Keratinocyte (primary cell): Measurements from ENCODE around the gene TMEM119.

Experiments
- EZH2 ChIP-seq: IDR thresholded peaks from one replicate; pipeline ENCODE4 v1.6.1; 2012; ENCODE audit warnings: inconsistent platforms, mild to moderate bottlenecking, low read length, moderate library complexity
- TF ChIP-seq, protein P1 (sequence below), 3 experiments: IDR thresholded peaks in 1 of 3; conservative IDR thresholded peaks in 1 of 3; optimal IDR thresholded peaks in 1 of 3; 2 replicates in 2 of 3; 3 replicates in 1 of 3; pipeline versions ENCODE3 to v1.5.1; 2011; ENCODE audit warnings: low read length in 3 of 3, mild to moderate bottlenecking in 3 of 3, moderate library complexity in 2 of 3, control low read depth in 1 of 3, inconsistent platforms in 1 of 3; ENCODE audit not compliant: insufficient read depth in 2 of 3; ENCODE audit errors: extremely low read depth in 1 of 3

DNA sequence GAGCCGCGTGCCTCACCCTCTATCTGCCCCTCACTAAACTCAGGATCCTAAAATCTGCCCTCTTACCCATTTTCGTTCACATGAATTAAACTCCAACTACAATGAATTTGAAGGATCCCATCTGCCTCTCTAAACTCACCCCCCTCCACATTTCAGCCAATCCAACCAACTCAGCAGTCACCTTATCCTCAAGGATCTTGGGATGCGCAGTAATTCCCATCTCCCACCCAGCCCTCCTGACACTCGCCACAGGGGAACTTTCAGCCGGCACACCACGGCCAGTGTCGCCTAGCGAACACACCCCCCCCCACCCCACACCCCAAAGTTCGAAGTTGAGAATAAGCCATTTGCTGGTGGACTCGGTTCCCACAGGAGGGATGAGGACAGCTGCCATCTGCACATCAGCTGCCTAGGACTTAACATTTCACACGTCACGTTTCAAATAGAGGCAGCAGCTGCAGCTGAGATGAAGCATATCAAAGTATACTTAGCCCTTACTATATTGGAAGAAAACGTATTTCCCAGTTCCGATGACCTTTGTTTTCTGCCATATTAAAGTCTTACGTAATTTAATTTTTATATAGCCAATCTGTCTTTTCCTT, 44.5 kb upstream of the TMEM119 start:
- TF ChIP-seq, protein P1, sequence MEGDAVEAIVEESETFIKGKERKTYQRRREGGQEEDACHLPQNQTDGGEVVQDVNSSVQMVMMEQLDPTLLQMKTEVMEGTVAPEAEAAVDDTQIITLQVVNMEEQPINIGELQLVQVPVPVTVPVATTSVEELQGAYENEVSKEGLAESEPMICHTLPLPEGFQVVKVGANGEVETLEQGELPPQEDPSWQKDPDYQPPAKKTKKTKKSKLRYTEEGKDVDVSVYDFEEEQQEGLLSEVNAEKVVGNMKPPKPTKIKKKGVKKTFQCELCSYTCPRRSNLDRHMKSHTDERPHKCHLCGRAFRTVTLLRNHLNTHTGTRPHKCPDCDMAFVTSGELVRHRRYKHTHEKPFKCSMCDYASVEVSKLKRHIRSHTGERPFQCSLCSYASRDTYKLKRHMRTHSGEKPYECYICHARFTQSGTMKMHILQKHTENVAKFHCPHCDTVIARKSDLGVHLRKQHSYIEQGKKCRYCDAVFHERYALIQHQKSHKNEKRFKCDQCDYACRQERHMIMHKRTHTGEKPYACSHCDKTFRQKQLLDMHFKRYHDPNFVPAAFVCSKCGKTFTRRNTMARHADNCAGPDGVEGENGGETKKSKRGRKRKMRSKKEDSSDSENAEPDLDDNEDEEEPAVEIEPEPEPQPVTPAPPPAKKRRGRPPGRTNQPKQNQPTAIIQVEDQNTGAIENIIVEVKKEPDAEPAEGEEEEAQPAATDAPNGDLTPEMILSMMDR (optimal IDR thresholded peaks at IDR 0.05 in 1 of 3, IDR thresholded peaks at IDR 0.05 in 1 of 3, conservative IDR thresholded peaks at IDR 0.05 in 1 of 3; ENCODE audit: extremely low read depth in 1 of 3, insufficient read depth in 2 of 3, low read length in 3 of 3) = no peak
- TF ChIP-seq EZH2 = no peak
